Measurements from ENCODE around the gene DPM2. TPM values are rescaled to one million over a fixed set of nuclear protein-coding genes. Genes with fewer than 3 reads are reported as not detected.

DPM2 gene
- total and polyA plus RNA-seq, 7 experiments from 2014 or later, result 29.1 to 84.4 (median 39.5) TPM

DNA sequence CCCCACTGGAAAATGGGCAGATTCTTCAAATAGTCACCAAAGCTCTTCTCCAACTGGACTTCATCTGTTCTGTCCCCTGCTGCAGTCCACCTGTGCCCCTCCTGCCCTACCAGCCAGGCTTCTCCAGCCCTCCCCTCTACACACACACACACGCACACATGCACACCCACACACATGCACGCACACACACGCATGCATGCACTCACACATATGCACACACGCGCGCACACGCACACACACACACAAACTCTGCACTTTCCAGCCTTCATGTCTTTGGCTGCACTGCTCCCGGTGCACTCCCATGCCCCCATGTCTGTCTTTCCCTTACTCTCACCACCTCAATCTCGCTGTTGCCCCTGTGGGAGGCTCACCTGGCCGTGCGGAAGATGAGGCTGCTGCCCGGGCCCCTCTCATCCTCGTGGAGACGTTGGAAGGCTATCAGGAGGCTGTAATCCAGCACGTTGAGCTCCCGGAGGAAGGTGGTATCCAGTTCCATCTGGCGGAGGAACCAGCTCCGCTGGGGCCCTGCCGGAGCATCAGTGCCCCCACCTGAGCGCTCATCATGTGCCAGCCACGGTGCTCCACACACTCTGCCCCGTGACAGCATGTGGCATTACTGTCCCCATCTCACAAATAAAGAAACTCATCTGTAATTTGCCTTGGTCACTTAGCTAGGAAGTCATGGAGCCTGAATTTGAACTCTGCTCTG is 12.8 kb downstream of the DPM2 start:
- no peaks in the 10 kb centered on the region for H3K9me3 ChIP-seq (ENCODE audit: control insufficient read depth in 2 of 3, low read length in 3 of 3)
- POLR2A ChIA-PET, result interaction anchor here (0.6 to 1.0 kb wide), 2 partner anchors 12 to 337 kb away, joined by 3 read pairs; no protein-coding TSS in a partner anchor
- no peak overlapping the region for H3K4me3 Mint-ChIP-seq

DNA sequence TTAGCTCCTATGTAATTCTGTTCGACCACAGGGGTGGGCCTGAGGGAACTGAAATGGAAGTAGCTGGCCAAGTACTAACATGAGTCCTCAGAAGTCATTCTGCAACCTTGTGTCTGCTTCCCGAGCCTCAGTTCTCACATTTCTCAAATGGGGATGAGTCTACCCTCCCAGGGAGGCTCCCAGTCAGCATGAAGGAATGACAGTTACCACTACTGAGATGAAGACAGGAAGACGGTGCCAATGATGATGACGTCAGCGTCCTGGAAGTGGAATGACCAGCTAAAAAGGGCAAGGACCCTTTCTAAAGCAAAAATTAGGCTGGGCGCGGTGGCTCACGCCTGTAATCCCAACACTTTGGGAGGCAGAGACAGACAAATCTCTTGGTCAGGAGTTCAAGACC is 13.9 kb downstream of the DPM2 start:
- H3K4me1 Mint-ChIP-seq, result peaks cover 12 to 33% (median 17%) of the 10 kb centered on the region in 7 donors
- ATAC-seq, result no peak
- intact Hi-C loops (cut with micrococcal nuclease), result no loop called here
- peaks cover 0 to 14% (median 0%) of the 10 kb centered on the region in 11 donors for H3K9me3 Mint-ChIP-seq
- DNase-seq, result no peak
- ChIA-PET POLR2A (interaction anchor here (0.7 to 3.1 kb wide), 5 partner anchors 13 to 208 kb away, joined by 3 to 13 read pairs (median 3); partner anchors contain the start of genes CDK9, PTRH1 and TTC16), CTCF (interaction anchor here (0.6 to 1.3 kb wide), 3 partner anchors 15 to 339 kb away, joined by 3 read pairs; no protein-coding TSS in a partner anchor)
- Histone ChIP-seq H3K4me1 (ENCODE audit: control insufficient read depth in 2 of 2, insufficient read depth in 2 of 2, low read length in 2 of 2) (peaks cover 9 to 25% of the 10 kb centered on the region in 2 donors), H3K27ac (ENCODE audit: low read depth, low read length) (no peak overlapping the region), H3K9me3 (ENCODE audit: control insufficient read depth in 2 of 3, low read length in 3 of 3) (no peaks in the 10 kb centered on the region), H3K36me3 (ENCODE audit: control insufficient read depth in 2 of 3, insufficient read depth in 3 of 3, low read length in 3 of 3) (no peaks in the 10 kb centered on the region), H3K27me3 (ENCODE audit: control insufficient read depth in 2 of 2, insufficient read depth in 2 of 2, low read length in 2 of 2) (no peaks in the 10 kb centered on the region), H3K4me3 (ENCODE audit: low read length) (no peak overlapping the region)
- peaks cover 0 to 37% (median 0%) of the 10 kb centered on the region in 5 donors for H3K27me3 Mint-ChIP-seq
- no peaks in the 10 kb centered on the region for H3K36me3 Mint-ChIP-seq
- H3K27ac Mint-ChIP-seq, result no peak overlapping the region
- no peak overlapping the region for H3K4me3 Mint-ChIP-seq

More for the DNA sequence above, 12.8 kb downstream of the DPM2 start:
- no peak overlapping the region for H3K4me3 ChIP-seq (ENCODE audit: low read length)
- no peak overlapping the region for H3K27ac ChIP-seq (ENCODE audit: low read depth, low read length)
- H3K27me3 ChIP-seq (ENCODE audit: control insufficient read depth in 2 of 2, insufficient read depth in 2 of 2, low read length in 2 of 2), result no peaks in the 10 kb centered on the region
- CTCF ChIA-PET, result interaction anchor here (0.9 kb wide), 1 partner anchor 336 kb away, joined by 3 read pairs; no protein-coding TSS in a partner anchor
- intact Hi-C loops (cut with micrococcal nuclease), result no loop called here
- H3K27me3 Mint-ChIP-seq, result peaks cover 0 to 43% (median 0%) of the 10 kb centered on the region in 5 donors
- H3K36me3 Mint-ChIP-seq, result no peaks in the 10 kb centered on the region
- H3K4me1 Mint-ChIP-seq, result peaks cover 8 to 30% (median 21%) of the 10 kb centered on the region in 7 donors
- H3K4me1 ChIP-seq (ENCODE audit: control insufficient read depth in 2 of 2, insufficient read depth in 2 of 2, low read length in 2 of 2), result peaks cover 10 to 25% of the 10 kb centered on the region in 2 donors
- H3K27ac Mint-ChIP-seq, result peak overlapping the region in 2 of 9 donors; percentile 29 to 79
- ATAC-seq (no peak), DNase-seq (no peak)
- no peaks in the 10 kb centered on the region for H3K36me3 ChIP-seq (ENCODE audit: control insufficient read depth in 2 of 3, insufficient read depth in 3 of 3, low read length in 3 of 3)
- H3K9me3 Mint-ChIP-seq, result peaks cover 0 to 17% (median 0%) of the 10 kb centered on the region in 11 donors

DNA sequence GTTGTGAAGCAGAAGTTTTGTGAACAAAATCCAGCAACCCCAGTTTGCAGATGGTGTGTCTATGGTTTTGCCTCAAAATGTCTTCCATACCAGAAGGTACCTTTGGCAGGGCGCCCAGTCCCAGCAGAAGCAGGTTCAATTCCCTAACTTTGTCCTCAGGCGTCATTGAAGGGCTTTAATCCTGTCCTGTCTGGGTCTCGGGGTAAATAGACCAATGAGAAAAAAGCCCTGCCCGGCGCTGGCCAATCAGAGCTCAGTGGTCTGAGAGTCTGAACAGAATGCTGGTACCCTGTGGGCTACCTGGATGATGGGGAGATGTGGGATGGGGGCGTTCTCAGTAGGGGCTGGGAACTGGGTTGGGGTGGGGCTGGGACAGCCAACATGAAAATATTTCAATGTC is 14.6 kb downstream of the DPM2 start:
- H3K9me3 ChIP-seq (ENCODE audit: control insufficient read depth in 2 of 3, low read length in 3 of 3), result no peaks in the 10 kb centered on the region
- Mint-ChIP-seq H3K4me1 (peaks cover 19 to 36% (median 20%) of the 10 kb centered on the region in 7 donors), H3K27me3 (peaks cover 0 to 32% (median 0%) of the 10 kb centered on the region in 5 donors), H3K27ac (peak overlapping the region in 1 of 9 donors; percentile 9), H3K36me3 (no peaks in the 10 kb centered on the region), H3K4me3 (no peak overlapping the region), H3K9me3 (peaks cover 0 to 9% (median 0%) of the 10 kb centered on the region in 11 donors)
- H3K27ac ChIP-seq (ENCODE audit: low read depth, low read length), result no peak overlapping the region
- no peak for DNase-seq
- no peak overlapping the region for H3K4me3 ChIP-seq (ENCODE audit: low read length)
- ChIA-PET POLR2A (interaction anchor here (0.9 to 3.1 kb wide), 5 partner anchors 17 to 207 kb away, joined by 3 to 13 read pairs (median 3); partner anchors contain the start of genes PTRH1, TOR2A and TTC16), CTCF (interaction anchor here (0.6 to 4.8 kb wide), 5 partner anchors 19 to 1174 kb away, joined by 3 to 36 read pairs (median 6); partner anchors contain the start of gene TOR2A)
- intact Hi-C loops (cut with micrococcal nuclease), result no loop called here
- no peaks in the 10 kb centered on the region for H3K27me3 ChIP-seq (ENCODE audit: control insufficient read depth in 2 of 2, insufficient read depth in 2 of 2, low read length in 2 of 2)
- peaks cover 9 to 27% of the 10 kb centered on the region in 2 donors for H3K4me1 ChIP-seq (ENCODE audit: control insufficient read depth in 2 of 2, insufficient read depth in 2 of 2, low read length in 2 of 2)
- ATAC-seq, result no peak
- H3K36me3 ChIP-seq (ENCODE audit: control insufficient read depth in 2 of 3, insufficient read depth in 3 of 3, low read length in 3 of 3), result no peaks in the 10 kb centered on the region

- CTCF ChIA-PET, result interaction anchor here (0.5 to 4.8 kb wide), 35 partner anchors 8 to 1130 kb away, joined by 3 to 36 read pairs (median 3); partner anchors contain the start of genes CDK9, ST6GALNAC6 and TOR2A
- no peak overlapping the region for H3K27ac ChIP-seq (ENCODE audit: low read depth, low read length)
- Mint-ChIP-seq H3K36me3 (no peaks in the 10 kb centered on the region), H3K27me3 (peaks cover 0 to 32% (median 0%) of the 10 kb centered on the region in 5 donors), H3K27ac (peak overlapping the region in 4 of 9 donors; percentile 6 to 57 (median 18)), H3K9me3 (peaks cover 0 to 8% (median 0%) of the 10 kb centered on the region in 11 donors), H3K4me1 (peaks cover 20 to 40% (median 30%) of the 10 kb centered on the region in 7 donors), H3K4me3 (peak overlapping the region in 7 of 10 donors; percentile 6 to 63 (median 58))
- no peaks in the 10 kb centered on the region for H3K27me3 ChIP-seq (ENCODE audit: control insufficient read depth in 2 of 2, insufficient read depth in 2 of 2, low read length in 2 of 2)
- peaks cover 14 to 30% of the 10 kb centered on the region in 2 donors for H3K4me1 ChIP-seq (ENCODE audit: control insufficient read depth in 2 of 2, insufficient read depth in 2 of 2, low read length in 2 of 2)
- no peak overlapping the region for H3K4me3 ChIP-seq (ENCODE audit: low read length)
- peak; percentile 60 for ATAC-seq
- POLR2A ChIA-PET, result interaction anchor here (0.6 to 3.1 kb wide), 9 partner anchors 9 to 428 kb away, joined by 3 to 13 read pairs (median 5); partner anchors contain the start of genes AK1, DPM2 and PIP5KL1
- intact Hi-C loops (cut with micrococcal nuclease), result loop anchor here (1.0 to 2.0 kb wide), 10 partner anchors 51 to 981 kb away; partner anchors contain the start of genes TOR2A (in 2 of the 2) and CDK9 (in 1 of the 2)
- peaks cover 0 to 1% (median 0%) of the 10 kb centered on the region in 3 experiments for H3K36me3 ChIP-seq (ENCODE audit: control insufficient read depth in 2 of 3, insufficient read depth in 3 of 3, low read length in 3 of 3)
- peak; percentile 58 to 82 (median 72) for DNase-seq
- H3K9me3 ChIP-seq (ENCODE audit: control insufficient read depth in 2 of 3, low read length in 3 of 3), result no peaks in the 10 kb centered on the region
Observed at GRCh38 chr9:127921557-127922120, 16.0 kb downstream of the DPM2 start.

GRCh38 chr9:127920794-127921193 is 16.9 kb downstream of the DPM2 start:
- no peak for ATAC-seq
- no peaks in the 10 kb centered on the region for H3K36me3 Mint-ChIP-seq
- Histone ChIP-seq H3K27me3 (ENCODE audit: control insufficient read depth in 2 of 2, insufficient read depth in 2 of 2, low read length in 2 of 2) (no peaks in the 10 kb centered on the region), H3K4me3 (ENCODE audit: low read length) (no peak overlapping the region), H3K9me3 (ENCODE audit: control insufficient read depth in 2 of 3, low read length in 3 of 3) (no peaks in the 10 kb centered on the region), H3K4me1 (ENCODE audit: control insufficient read depth in 2 of 2, insufficient read depth in 2 of 2, low read length in 2 of 2) (peaks cover 18 to 29% of the 10 kb centered on the region in 2 donors), H3K36me3 (ENCODE audit: control insufficient read depth in 2 of 3, insufficient read depth in 3 of 3, low read length in 3 of 3) (peaks cover 0 to 3% (median 0%) of the 10 kb centered on the region in 3 experiments), H3K27ac (ENCODE audit: low read depth, low read length) (no peak overlapping the region)
- H3K4me1 Mint-ChIP-seq, result peaks cover 23 to 47% (median 34%) of the 10 kb centered on the region in 7 donors
- peaks cover 0 to 3% (median 0%) of the 10 kb centered on the region in 11 donors for H3K9me3 Mint-ChIP-seq
- POLR2A ChIA-PET, result interaction anchor here (0.6 to 3.1 kb wide), 9 partner anchors 9 to 427 kb away, joined by 3 to 13 read pairs (median 5); partner anchors contain the start of genes AK1, DPM2 and PIP5KL1
- CTCF ChIA-PET, result interaction anchor here (0.6 to 4.8 kb wide), 33 partner anchors 8 to 706 kb away, joined by 3 to 36 read pairs (median 3); partner anchors contain the start of genes CDK9, FPGS, ST6GALNAC6 and TOR2A
- peaks cover 0 to 25% (median 0%) of the 10 kb centered on the region in 5 donors for H3K27me3 Mint-ChIP-seq
- intact Hi-C loops (cut with micrococcal nuclease), result loop anchor here (1.0 to 2.0 kb wide), 10 partner anchors 50 to 980 kb away; partner anchors contain the start of genes TOR2A (in 2 of the 2) and CDK9 (in 1 of the 2)
- H3K4me3 Mint-ChIP-seq, result peak overlapping the region in 1 of 10 donors; percentile 8
- DNase-seq, result no peak
- H3K27ac Mint-ChIP-seq, result peak overlapping the region in 3 of 9 donors; percentile 22 to 77 (median 52)
